Measurements from ENCODE around the gene LHPP. TPM values are rescaled to one million over a fixed set of nuclear protein-coding genes. Genes with fewer than 3 reads are reported as not detected.

The LHPP gene
- total and polyA plus RNA-seq, 2 experiments from 2014 or later, result 19.1 to 40.6 TPM

- Histone ChIP-seq H3K4me3 (peak overlapping the region; percentile 29), H3K4me1 (ENCODE audit: low read depth) (peaks cover 8% of the 10 kb centered on the region), H3K27me3 (peaks cover 96% of the 10 kb centered on the region), H3K27ac (no peak overlapping the region), H3K9me3 (ENCODE audit: low read depth) (no peaks in the 10 kb centered on the region), H3K36me3 (no peaks in the 10 kb centered on the region)
- TF ChIP-seq, protein P1, sequence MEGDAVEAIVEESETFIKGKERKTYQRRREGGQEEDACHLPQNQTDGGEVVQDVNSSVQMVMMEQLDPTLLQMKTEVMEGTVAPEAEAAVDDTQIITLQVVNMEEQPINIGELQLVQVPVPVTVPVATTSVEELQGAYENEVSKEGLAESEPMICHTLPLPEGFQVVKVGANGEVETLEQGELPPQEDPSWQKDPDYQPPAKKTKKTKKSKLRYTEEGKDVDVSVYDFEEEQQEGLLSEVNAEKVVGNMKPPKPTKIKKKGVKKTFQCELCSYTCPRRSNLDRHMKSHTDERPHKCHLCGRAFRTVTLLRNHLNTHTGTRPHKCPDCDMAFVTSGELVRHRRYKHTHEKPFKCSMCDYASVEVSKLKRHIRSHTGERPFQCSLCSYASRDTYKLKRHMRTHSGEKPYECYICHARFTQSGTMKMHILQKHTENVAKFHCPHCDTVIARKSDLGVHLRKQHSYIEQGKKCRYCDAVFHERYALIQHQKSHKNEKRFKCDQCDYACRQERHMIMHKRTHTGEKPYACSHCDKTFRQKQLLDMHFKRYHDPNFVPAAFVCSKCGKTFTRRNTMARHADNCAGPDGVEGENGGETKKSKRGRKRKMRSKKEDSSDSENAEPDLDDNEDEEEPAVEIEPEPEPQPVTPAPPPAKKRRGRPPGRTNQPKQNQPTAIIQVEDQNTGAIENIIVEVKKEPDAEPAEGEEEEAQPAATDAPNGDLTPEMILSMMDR (IDR thresholded peaks at IDR 0.05; ENCODE audit: low read depth, low read length), result no peak
- DNase-seq (ENCODE audit: low read depth in 1 of 2, low spot score in 1 of 2), result no peak
Measured at GRCh38 chr10:124449170-124450011, 12.2 kb upstream of the LHPP start.

DNA sequence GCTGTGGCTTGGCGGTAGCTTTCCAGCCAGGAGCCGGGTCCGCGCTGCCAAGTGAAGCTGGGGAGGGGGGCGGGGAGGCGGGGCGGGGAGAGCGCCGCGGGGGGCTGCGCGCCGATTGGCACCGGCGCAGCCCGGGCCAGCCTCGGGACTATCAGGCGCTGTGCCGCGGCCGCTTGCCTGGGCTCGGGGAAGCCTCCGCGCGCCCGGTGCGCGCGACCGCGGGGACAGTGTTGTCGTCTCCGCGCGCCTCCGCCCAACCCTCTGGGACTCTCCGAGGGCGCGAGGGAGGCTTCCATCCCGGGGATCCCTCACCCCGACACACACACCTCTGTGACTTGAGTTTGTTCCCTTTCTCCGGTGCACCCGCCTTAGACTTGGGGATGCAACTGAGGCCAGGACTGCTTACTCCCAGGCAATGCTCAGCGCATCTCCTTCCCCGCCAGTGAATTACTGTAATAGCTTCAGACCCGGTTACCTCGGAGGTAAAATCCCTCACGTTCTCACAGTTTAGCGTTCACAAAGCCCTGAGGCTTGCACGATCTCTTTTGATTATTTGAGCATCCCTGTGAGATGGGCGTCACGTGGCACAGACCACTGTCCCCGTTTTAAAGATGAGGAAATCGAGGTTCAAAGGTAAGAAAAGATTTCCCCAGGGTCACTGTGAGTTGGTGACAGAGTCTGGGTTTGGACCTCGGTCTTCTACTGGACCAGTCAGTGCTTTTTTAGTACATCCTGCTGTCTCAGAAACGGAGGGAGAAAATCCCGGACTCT lies 11.4 kb upstream of the LHPP start, which contains the start of gene NKX1-2:
Gene NKX1-2 (minus strand): TSS at position 24 of the 771 bp plus-strand sequence. CDS start 92 bp downstream, outside the sequence.
- TF ChIP-seq, protein P1 (IDR thresholded peaks at IDR 0.05; ENCODE audit: low read depth, low read length), result no peak
- Histone ChIP-seq H3K27ac (no peak within 1 kb of the TSS), H3K4me3 (peak within 1 kb of the TSS; percentile 29), H3K36me3 (no peaks in the 10 kb centered on the region), H3K27me3 (peaks cover 96% of the 10 kb centered on the region), H3K9me3 (ENCODE audit: low read depth) (no peaks in the 10 kb centered on the region), H3K4me1 (ENCODE audit: low read depth) (peaks cover 8% of the 10 kb centered on the region)
- peak in 1 of 2 donors; percentile 56 for DNase-seq (ENCODE audit: low read depth in 1 of 2, low spot score in 1 of 2)

- Histone ChIP-seq H3K4me1 (ENCODE audit: low read depth) (peaks cover 8% of the 10 kb centered on the region), H3K36me3 (no peaks in the 10 kb centered on the region), H3K27ac (no peak overlapping the region), H3K9me3 (ENCODE audit: low read depth) (no peaks in the 10 kb centered on the region), H3K4me3 (no peak overlapping the region), H3K27me3 (peaks cover 95% of the 10 kb centered on the region)
- no peak for DNase-seq (ENCODE audit: low read depth in 1 of 2, low spot score in 1 of 2)
- TF ChIP-seq, protein P1 (IDR thresholded peaks at IDR 0.05; ENCODE audit: low read depth, low read length), result no peak
Measured at GRCh38 chr10:124450783-124451057, 10.9 kb upstream of the LHPP start.

DNA sequence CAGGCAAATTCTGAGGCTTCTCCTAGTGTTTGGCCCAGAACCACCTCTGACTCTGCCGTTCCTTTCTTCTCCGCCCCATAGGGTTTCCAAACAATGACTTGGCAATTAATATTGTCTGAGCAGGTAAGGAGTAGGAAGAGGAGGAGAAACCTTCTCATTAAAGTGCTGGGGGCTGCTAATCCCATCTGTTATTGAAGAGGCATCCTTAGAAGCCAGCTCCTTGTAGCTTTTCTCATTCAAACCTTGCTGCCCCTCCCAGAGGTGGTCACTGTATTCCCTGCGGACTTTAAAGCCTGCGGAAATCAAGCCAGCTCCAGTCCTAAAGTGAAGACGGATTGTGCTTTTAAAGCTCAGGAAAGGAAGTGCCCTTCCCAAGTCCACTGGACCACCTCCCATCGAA lies 10.3 kb upstream of the LHPP start:
- no peak for DNase-seq (ENCODE audit: low read depth in 1 of 2, low spot score in 1 of 2)
- Histone ChIP-seq H3K36me3 (no peaks in the 10 kb centered on the region), H3K4me1 (ENCODE audit: low read depth) (peaks cover 8% of the 10 kb centered on the region), H3K4me3 (no peak overlapping the region), H3K9me3 (ENCODE audit: low read depth) (no peaks in the 10 kb centered on the region), H3K27ac (no peak overlapping the region), H3K27me3 (peaks cover 93% of the 10 kb centered on the region)
- TF ChIP-seq, protein P1 (IDR thresholded peaks at IDR 0.05; ENCODE audit: low read depth, low read length), result no peak

DNA sequence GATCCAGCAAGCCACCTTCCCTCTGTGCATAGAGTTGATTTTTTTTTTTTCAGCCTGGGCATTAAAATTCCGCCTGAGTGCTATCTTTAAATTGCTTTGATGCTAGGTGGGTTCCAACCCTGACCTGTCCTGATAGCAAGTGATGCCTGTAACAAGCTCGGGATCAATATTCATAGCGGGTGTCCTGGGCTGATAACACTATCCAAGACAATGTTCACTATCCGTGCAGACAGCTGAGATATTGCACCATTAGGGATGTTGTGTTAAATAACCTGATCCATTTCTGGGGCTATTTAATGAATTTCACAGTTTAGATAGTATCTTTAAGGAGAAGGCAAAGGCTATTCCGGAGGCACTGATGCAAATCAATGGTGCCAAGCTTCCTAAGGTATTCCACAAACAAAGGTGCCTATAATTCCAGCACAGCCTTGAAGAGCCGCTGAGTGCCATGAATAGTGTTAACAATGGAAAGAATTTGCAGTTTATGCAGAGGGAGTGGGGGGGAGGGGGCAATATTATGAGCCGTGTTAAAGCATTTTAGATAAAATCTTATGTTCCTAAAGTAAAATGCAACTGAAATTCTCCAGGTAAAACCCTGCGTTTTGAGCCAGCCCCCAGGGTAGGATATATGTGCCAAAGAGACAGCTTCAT lies 7.5 kb upstream of the LHPP start:
- Histone ChIP-seq H3K27ac (no peak overlapping the region), H3K27me3 (peaks cover 64% of the 10 kb centered on the region), H3K4me1 (ENCODE audit: low read depth) (peaks cover 3% of the 10 kb centered on the region), H3K36me3 (no peaks in the 10 kb centered on the region), H3K4me3 (no peak overlapping the region), H3K9me3 (ENCODE audit: low read depth) (no peaks in the 10 kb centered on the region)
- no peak for DNase-seq (ENCODE audit: low read depth in 1 of 2, low spot score in 1 of 2)
- TF ChIP-seq, protein P1 (IDR thresholded peaks at IDR 0.05; ENCODE audit: low read depth, low read length), result no peak
